HG03066 (cell line): ENCODE data around the gene RLIM.

Experiments
- ATAC-seq: cut with Tn5 transposase; IDR thresholded peaks from one replicate; pipeline ENCODE4 v1.9.1; 2021; ENCODE audit warnings: low read depth; ENCODE audit not compliant: unreplicated experiment

The RLIM gene

GRCh38 chrX:74536832-74537371, 77.5 kb downstream of the RLIM start:
- peak; percentile 27 for ATAC-seq

GRCh38 chrX:74536152-74536831, 78.1 kb downstream of the RLIM start:
- peak; percentile 66 for ATAC-seq

GRCh38 chrX:74535408-74536151, 78.8 kb downstream of the RLIM start:
- ATAC-seq, result peak; percentile 34
